Stimulated activated CD8-positive, alpha-beta memory T cell treated with anti-CD3 and anti-CD28 coated beads, Interleukin-15, amount 100 ng/mL, for 48 hours (primary cell): ENCODE data around the gene TMEM267.
"Not testable (repeated sequence)": the region's sequence is repeated elsewhere in the genome, so short reads cannot be mapped to it uniquely, and the experiment has no call there.

Experiments used
- DNase-seq, 2 donors: peaks; one replicate each; pipeline ENCODE4 v3.0.0-alpha.2; 2020; ENCODE audit warnings: low read depth in 2 of 2

The TMEM267 gene

DNA sequence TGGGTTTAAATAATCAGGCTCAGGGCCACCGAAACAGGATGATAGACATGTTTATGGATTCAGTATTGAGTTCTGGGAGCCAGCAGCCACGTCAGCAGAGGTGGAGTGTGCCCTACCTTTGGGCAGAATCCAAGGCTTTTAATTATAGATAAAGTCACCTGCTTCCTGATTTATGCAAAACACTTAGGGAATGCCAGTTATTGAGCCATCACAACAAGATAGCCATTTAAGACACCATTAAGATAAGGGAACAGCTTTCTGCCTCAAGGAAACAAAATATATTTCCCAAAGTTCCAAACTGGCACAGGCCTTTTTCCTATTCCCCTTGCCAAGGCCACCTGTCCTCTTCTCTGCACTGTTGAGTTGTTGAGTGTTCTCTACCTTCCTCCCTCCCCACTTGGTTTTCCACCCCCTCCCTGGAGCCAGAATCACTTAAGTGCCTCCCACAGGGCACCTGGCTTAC, 73.8 kb downstream of the TMEM267 start:
- DNase-seq = no peak

DNA sequence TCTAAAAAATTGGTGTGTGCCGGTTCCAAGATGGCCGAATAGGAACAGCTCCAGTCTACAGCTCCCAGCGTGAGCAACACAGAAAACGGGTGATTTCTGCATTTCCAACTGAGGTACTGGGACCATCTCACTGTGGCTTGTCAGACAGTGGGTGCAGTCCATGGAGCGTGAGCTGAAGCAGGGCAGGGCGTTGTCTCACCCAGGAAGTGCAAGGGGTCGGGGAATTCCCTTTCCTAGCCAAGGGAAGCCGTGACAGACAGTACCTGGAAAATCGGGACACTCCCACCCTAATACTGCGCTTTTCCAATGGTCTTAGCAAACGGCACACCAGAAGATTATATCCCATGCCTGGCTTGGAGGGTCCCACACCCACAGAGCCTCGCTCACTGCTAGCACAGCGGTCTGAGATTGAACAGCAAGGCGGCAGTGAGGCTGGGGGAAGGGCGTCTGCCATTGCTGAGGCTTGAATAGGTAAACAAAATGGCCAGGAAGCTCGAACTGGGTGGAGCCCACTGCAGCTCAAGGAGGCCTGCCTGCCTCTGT, 81.1 kb downstream of the TMEM267 start:
- not testable (repeated sequence) for DNase-seq

DNA sequence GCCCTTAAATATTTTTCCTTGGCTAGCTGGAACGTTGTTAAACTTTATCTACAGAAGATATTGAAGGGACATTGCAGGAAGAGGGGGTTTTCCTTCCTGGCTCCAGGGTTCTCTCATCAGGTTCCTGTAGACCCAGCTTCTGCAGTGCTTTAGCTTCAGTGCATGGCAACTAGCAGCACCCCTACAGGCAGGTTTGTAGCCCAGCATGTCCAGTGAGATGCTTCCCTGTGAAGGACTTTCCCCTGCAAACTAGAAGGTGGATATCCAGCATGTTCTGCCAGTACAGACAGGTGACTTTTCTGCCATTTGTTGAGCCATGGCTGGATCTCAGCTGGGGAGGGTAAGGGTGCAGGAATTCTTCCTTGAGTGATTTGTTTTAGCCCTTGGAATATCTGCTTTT, 81.8 kb downstream of the TMEM267 start:
- DNase-seq = no peak

DNA sequence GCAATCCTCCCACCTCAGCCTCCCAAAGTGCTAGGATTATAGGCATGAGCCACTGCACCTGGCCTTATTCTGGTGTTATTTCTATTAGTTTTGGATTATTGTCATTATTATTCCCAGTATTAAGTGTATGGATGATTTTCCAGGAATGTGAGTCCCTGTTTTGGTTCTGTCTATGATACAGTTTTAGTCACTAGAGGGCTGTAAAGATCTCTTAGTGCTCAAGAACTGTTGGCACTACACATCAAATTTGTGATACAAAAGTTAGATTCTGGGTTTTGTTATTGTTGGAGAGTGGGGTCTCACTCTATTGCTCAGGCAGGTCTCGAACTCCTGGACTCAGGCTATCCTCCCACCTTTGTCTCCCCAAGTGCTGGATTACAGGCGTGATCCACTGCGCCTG, 83.6 kb downstream of the TMEM267 start:
- no peak for DNase-seq

DNA sequence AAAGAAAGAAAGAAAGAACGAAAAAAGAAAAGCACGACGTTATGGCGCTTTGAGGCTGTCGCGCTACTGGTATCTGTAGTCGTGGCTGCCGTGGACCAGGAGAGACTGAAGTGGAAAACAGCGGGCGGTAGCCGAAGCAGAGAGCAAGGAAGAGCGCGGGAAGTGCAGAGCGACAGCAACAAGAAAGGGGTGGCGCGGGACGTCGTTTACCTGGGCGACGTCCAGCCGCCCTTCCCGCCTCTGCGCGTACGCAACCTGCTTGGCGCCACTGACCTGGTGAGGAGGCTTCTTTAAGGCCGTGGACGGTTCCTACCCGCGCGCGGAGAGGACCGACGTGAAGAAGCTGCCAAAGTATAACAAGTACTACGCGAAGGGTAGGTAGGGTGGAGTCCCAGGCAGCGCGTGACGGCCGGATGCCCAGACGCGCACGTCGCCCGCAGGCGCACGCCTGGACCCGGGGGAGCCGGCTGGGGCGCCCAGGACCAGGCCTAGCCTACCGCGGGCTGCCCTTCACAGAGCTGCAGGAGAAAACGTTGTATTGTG, 86.8 kb downstream of the TMEM267 start:
- DNase-seq = peak; percentile 57 to 65
